Chondrocyte (in vitro differentiated cells): Measurements from ENCODE around the gene LYPD6. TPM values are rescaled to one million over a fixed set of nuclear protein-coding genes. Genes with fewer than 3 reads are reported as not detected.

Experiments used
- DNase-seq: peaks from one replicate; pipeline ENCODE4 v3.0.0; 2021; ENCODE audit warnings: mixed read lengths, low spot score
- H3K27ac Mint-ChIP-seq: one replicate; pipeline ENCODE4 v1.8.0; 2021; ENCODE audit warnings: mild to moderate bottlenecking, moderate library complexity, mixed read lengths; ENCODE audit not compliant: unreplicated experiment
- H3K27me3 Mint-ChIP-seq: 2 replicates; pipeline ENCODE4 v1.8.0; 2021; ENCODE audit warnings: low read depth, mixed read lengths
- H3K36me3 Mint-ChIP-seq: 2 replicates; pipeline ENCODE4 v1.8.0; 2021; ENCODE audit warnings: low read depth, mixed read lengths
- H3K4me1 Mint-ChIP-seq: 2 replicates; pipeline ENCODE4 v1.8.0; 2021; ENCODE audit warnings: low read depth, mild to moderate bottlenecking, mixed read lengths
- H3K4me3 Mint-ChIP-seq: one replicate; pipeline ENCODE4 v1.8.0; 2021; ENCODE audit warnings: mild to moderate bottlenecking, moderate library complexity, mixed read lengths; ENCODE audit not compliant: unreplicated experiment
- H3K9me3 Mint-ChIP-seq: 2 replicates; pipeline ENCODE4 v1.8.0; 2021; ENCODE audit warnings: low read depth, mixed read lengths
- total RNA-seq: library from RNA; stranded (reverse); gene quantifications from 3 replicates; pipeline ENCODE4 v1.2.1, GENCODE V29; 2021
- TF ChIP-seq, protein P1 (sequence below): fragments of 200-600 bp; sonication (generic); IDR thresholded peaks from 2 replicates; pipeline ENCODE4 v1.5.0; 2021; ENCODE audit warnings: antibody characterized with exemption, mild to moderate bottlenecking, moderate library complexity

The LYPD6 gene
- total RNA-seq, 1 donor from 2014 or later: 0.57 TPM

DNA sequence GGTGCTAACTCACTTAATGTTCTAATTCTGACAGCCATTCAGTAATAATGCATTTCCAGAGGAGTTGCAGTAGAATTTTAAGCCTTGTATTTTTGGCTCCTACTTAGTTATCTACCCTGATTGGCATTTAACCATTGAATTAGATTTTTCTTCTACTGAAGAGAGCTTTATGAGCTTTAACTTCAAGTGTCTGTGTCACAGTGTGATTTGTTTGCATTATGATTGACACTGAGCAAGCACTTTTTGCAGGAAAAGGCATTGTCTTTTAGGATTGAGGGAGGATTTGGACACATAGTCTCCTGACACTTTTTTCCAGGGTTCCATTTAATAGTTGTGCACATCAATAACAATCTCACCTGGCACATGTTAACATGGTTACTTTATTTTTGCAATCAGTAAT lies 26.7 kb downstream of the LYPD6 start:
- no peak overlapping the region for H3K27ac Mint-ChIP-seq
- H3K4me3 Mint-ChIP-seq: no peak overlapping the region
- TF ChIP-seq, protein P1, sequence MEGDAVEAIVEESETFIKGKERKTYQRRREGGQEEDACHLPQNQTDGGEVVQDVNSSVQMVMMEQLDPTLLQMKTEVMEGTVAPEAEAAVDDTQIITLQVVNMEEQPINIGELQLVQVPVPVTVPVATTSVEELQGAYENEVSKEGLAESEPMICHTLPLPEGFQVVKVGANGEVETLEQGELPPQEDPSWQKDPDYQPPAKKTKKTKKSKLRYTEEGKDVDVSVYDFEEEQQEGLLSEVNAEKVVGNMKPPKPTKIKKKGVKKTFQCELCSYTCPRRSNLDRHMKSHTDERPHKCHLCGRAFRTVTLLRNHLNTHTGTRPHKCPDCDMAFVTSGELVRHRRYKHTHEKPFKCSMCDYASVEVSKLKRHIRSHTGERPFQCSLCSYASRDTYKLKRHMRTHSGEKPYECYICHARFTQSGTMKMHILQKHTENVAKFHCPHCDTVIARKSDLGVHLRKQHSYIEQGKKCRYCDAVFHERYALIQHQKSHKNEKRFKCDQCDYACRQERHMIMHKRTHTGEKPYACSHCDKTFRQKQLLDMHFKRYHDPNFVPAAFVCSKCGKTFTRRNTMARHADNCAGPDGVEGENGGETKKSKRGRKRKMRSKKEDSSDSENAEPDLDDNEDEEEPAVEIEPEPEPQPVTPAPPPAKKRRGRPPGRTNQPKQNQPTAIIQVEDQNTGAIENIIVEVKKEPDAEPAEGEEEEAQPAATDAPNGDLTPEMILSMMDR: no peak
- H3K36me3 Mint-ChIP-seq: no peaks in the 10 kb centered on the region
- H3K9me3 Mint-ChIP-seq: peaks cover 4% of the 10 kb centered on the region
- H3K4me1 Mint-ChIP-seq: no peaks in the 10 kb centered on the region
- no peak for DNase-seq
- no peaks in the 10 kb centered on the region for H3K27me3 Mint-ChIP-seq

- Mint-ChIP-seq H3K27ac (no peak overlapping the region), H3K36me3 (no peaks in the 10 kb centered on the region), H3K27me3 (no peaks in the 10 kb centered on the region), H3K9me3 (peaks cover 4% of the 10 kb centered on the region), H3K4me3 (no peak overlapping the region), H3K4me1 (no peaks in the 10 kb centered on the region)
- TF ChIP-seq, protein P1: no peak
- no peak for DNase-seq
Observed at GRCh38 chr2:149360106-149360505, 29.7 kb downstream of the LYPD6 start.

DNA sequence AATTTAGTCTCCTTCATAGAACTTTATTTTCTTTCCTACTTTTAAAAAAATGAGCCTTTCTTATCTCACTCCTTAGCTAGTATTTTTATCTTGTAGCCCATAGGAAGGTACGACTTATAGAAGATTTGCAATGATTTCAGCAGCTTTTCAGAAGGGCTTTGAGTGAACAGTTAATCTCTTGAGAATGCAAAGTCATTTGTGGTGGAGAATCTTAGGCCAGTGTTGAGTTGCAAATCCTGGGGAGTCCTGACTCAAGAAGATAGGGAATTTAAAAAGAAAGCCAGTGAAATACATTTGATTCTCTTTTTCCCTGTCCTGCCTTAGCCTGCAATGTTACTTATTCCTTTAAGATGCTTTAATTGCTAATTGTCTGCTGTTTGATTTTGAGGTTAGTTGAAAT lies 33.6 kb downstream of the LYPD6 start:
- Mint-ChIP-seq H3K27ac (no peak overlapping the region), H3K4me3 (no peak overlapping the region), H3K36me3 (no peaks in the 10 kb centered on the region), H3K4me1 (no peaks in the 10 kb centered on the region), H3K9me3 (peaks cover 4% of the 10 kb centered on the region), H3K27me3 (no peaks in the 10 kb centered on the region)
- TF ChIP-seq, protein P1: no peak
- DNase-seq: no peak

DNA sequence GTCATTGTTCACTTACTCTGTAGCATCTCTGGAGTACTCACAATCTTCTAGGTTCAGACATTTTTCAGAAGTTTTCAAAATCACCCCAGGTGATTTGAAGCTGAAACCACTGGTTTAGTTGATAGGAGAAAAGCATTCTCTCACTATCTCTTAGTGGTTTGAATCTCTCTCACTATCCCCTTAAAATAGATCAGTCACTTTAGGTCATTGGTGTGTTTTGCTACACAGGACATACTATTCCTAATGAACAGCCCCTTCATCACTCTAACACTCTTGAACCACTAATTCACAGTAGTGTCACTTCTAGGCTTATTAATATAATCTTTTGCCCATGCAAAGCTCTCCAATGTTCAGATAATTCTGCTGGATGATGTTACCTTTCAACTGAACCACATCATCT lies 34.5 kb downstream of the LYPD6 start:
- H3K36me3 Mint-ChIP-seq: no peaks in the 10 kb centered on the region
- no peak for DNase-seq
- no peak overlapping the region for H3K27ac Mint-ChIP-seq
- no peak overlapping the region for H3K4me3 Mint-ChIP-seq
- TF ChIP-seq, protein P1: no peak
- H3K4me1 Mint-ChIP-seq: no peaks in the 10 kb centered on the region
- no peaks in the 10 kb centered on the region for H3K27me3 Mint-ChIP-seq
- H3K9me3 Mint-ChIP-seq: peaks cover 4% of the 10 kb centered on the region

GRCh38 chr2:149365931-149366583 lies 35.7 kb downstream of the LYPD6 start:
- peaks cover 4% of the 10 kb centered on the region for H3K9me3 Mint-ChIP-seq
- no peak overlapping the region for H3K4me3 Mint-ChIP-seq
- H3K36me3 Mint-ChIP-seq: no peaks in the 10 kb centered on the region
- TF ChIP-seq, protein P1: no peak
- no peak overlapping the region for H3K27ac Mint-ChIP-seq
- H3K27me3 Mint-ChIP-seq: no peaks in the 10 kb centered on the region
- no peak for DNase-seq
- no peaks in the 10 kb centered on the region for H3K4me1 Mint-ChIP-seq
